Skin of body (tissue), 2 donors: ENCODE measurements around the gene SNRNP70. TPM values are rescaled to one million over a fixed set of nuclear protein-coding genes. Genes with fewer than 3 reads are reported as not detected.

ENCODE experiments used
- small RNA-seq: library from RNA; depleted of rRNA; stranded (forward); fragments of <200 nt; gene quantifications from one replicate; pipeline ENCODE3, GENCODE V24; 2014; ENCODE audit warnings: low replicate concordance
- total RNA-seq: library from RNA; depleted of rRNA; stranded (reverse); fragments of >200 nt; gene quantifications from one replicate; pipeline ENCODE4 v1.2.3, GENCODE V29; 2014

Gene SNRNP70
- total RNA-seq, 1 donor from 2014 or later = 121 TPM

Small RNA genes within 50 kb of the gene (small RNA-seq; reads per million reads assigned to genes)
- not detected for gene RN7SL708P

Other genes with a start within 250 kb of the SNRNP70 start
- gene HSD17B14, start 249.0 kb upstream of the SNRNP70 start, total RNA-seq = 3.4 TPM
- 8.4 TPM for gene PLEKHA4, start 216.8 kb upstream of the SNRNP70 start, total RNA-seq
- gene PPP1R15A, start 213.0 kb upstream of the SNRNP70 start, total RNA-seq = 58.4 TPM
- gene TULP2, start 186.7 kb upstream of the SNRNP70 start, total RNA-seq = 0.10 TPM
- 97.8 TPM for gene NUCB1, start 185.1 kb upstream of the SNRNP70 start, total RNA-seq
- not detected for gene DHDH, start 151.8 kb upstream of the SNRNP70 start, total RNA-seq
- 22.9 TPM for gene BAX, start 130.6 kb upstream of the SNRNP70 start, total RNA-seq
- 828 TPM for gene FTL, start 120.1 kb upstream of the SNRNP70 start, total RNA-seq
- gene GYS1, start 92.1 kb upstream of the SNRNP70 start, total RNA-seq = 42.4 TPM
- gene RUVBL2, start 91.6 kb upstream of the SNRNP70 start, total RNA-seq = 58.9 TPM
- not detected for gene LHB, start 68.4 kb upstream of the SNRNP70 start, total RNA-seq
- gene CGB3, start 61.1 kb upstream of the SNRNP70 start, total RNA-seq = not detected
- gene CGB2, start 53.6 kb upstream of the SNRNP70 start, total RNA-seq = not detected
- not detected for gene CGB1, start 48.6 kb upstream of the SNRNP70 start, total RNA-seq
- gene CGB5, start 41.6 kb upstream of the SNRNP70 start, total RNA-seq = not detected
- not detected for gene CGB8, start 36.3 kb upstream of the SNRNP70 start, total RNA-seq
- gene CGB7, start 27.7 kb upstream of the SNRNP70 start, total RNA-seq = 0.49 TPM
- 1.9 TPM for gene NTF4, start 20.6 kb upstream of the SNRNP70 start, total RNA-seq
- 0.79 TPM for gene KCNA7, start 12.8 kb upstream of the SNRNP70 start, total RNA-seq
- 8.6 TPM for gene LIN7B, start 28.9 kb downstream of the SNRNP70 start, total RNA-seq
- gene C19orf73, start 33.7 kb downstream of the SNRNP70 start, total RNA-seq = 0.30 TPM
- 12.3 TPM for gene PPFIA3, start 34.1 kb downstream of the SNRNP70 start, total RNA-seq
- gene HRC, start 69.9 kb downstream of the SNRNP70 start, total RNA-seq = 13.6 TPM
- 24.0 TPM for gene TRPM4, start 72.3 kb downstream of the SNRNP70 start, total RNA-seq
- 0.20 TPM for gene SLC6A16, start 239.7 kb downstream of the SNRNP70 start, total RNA-seq
- gene CD37, start 250.0 kb downstream of the SNRNP70 start, total RNA-seq = 8.2 TPM